A204.1 (cell line): ENCODE data around the gene AEBP2.
A peak's percentile ranks its signal among the peaks of the same experiment; 100 is the strongest.
"Not testable (repeated sequence)": the region's sequence is repeated elsewhere in the genome, so short reads cannot be mapped to it uniquely, and the experiment has no call there.

Source experiments
- FAIRE-seq: peaks from 2 replicates; lab custom pipeline; 2012; peaks lifted over from hg19 to GRCh38; lab: Jason Lieb, UNC

Gene AEBP2

GRCh38 chr12:19421503-19422282, 17.6 kb upstream of the AEBP2 start:
- no peak for FAIRE-seq

GRCh38 chr12:19423166-19423930, 15.9 kb upstream of the AEBP2 start:
- no peak for FAIRE-seq

GRCh38 chr12:19428246-19428645, 11.0 kb upstream of the AEBP2 start:
- FAIRE-seq: no peak

GRCh38 chr12:19429491-19429890, 9.8 kb upstream of the AEBP2 start:
- not testable (repeated sequence) for FAIRE-seq

- no peak for FAIRE-seq
Measured at GRCh38 chr12:19430988-19431387, 8.3 kb upstream of the AEBP2 start.

- FAIRE-seq: no peak
Measured at GRCh38 chr12:19431407-19432308, 7.6 kb upstream of the AEBP2 start.

- no peak for FAIRE-seq
Measured at GRCh38 chr12:19432309-19433170, 6.8 kb upstream of the AEBP2 start.

GRCh38 chr12:19434538-19434937, 4.8 kb upstream of the AEBP2 start:
- no peak for FAIRE-seq

- no peak for FAIRE-seq
Measured at GRCh38 chr12:19435831-19436497, 3.3 kb upstream of the AEBP2 start.

- FAIRE-seq: no peak
Measured at GRCh38 chr12:19436931-19437330, 2.4 kb upstream of the AEBP2 start.

- FAIRE-seq: no peak
Measured at GRCh38 chr12:19437996-19438395, 1.3 kb upstream of the AEBP2 start.

GRCh38 chr12:19440019-19440858, 947 bp downstream of the AEBP2 start:
- no peak for FAIRE-seq

GRCh38 chr12:19440916-19441315, 1.6 kb downstream of the AEBP2 start:
- no peak for FAIRE-seq

- no peak for FAIRE-seq
Measured at GRCh38 chr12:19443585-19443984, 4.3 kb downstream of the AEBP2 start.

GRCh38 chr12:19444097-19444496, 4.8 kb downstream of the AEBP2 start:
- FAIRE-seq: peak; percentile 29

GRCh38 chr12:19447386-19447785, 8.1 kb downstream of the AEBP2 start:
- FAIRE-seq: no peak

GRCh38 chr12:19449814-19450213, 10.5 kb downstream of the AEBP2 start:
- no peak for FAIRE-seq

GRCh38 chr12:19450362-19450761, 11.1 kb downstream of the AEBP2 start:
- no peak for FAIRE-seq

- FAIRE-seq: no peak
Measured at GRCh38 chr12:19451196-19451595, 11.9 kb downstream of the AEBP2 start.

- FAIRE-seq: no peak
Measured at GRCh38 chr12:19453961-19454360, 14.7 kb downstream of the AEBP2 start.
